ENCODE data around the gene PLEKHA8.

GRCh38 chr7:30177186-30177585, 149.0 kb downstream of the PLEKHA8 start:
- TF ChIP-seq CTCF (conservative IDR thresholded peaks at IDR 0.05; ENCODE audit: low read depth, low read length) (no peak), EZH2 (IDR thresholded peaks at IDR 0.05; ENCODE audit: low read length, unreplicated experiment) (no peak), EZH2phosphoT487 (IDR thresholded peaks at IDR 0.05; ENCODE audit: borderline replicate concordance, low read length) (no peak)

Data from PC-3 (cell line).